ENCODE data around the gene DOCK10. TPM values are rescaled to one million over a fixed set of nuclear protein-coding genes. Genes with fewer than 3 reads are reported as not detected.

The DOCK10 gene
- total RNA-seq, 4 donors from 2014 or later: 16.7 to 37.2 (median 20.8) TPM

GRCh38 chr2:224780823-224781222 is 261.4 kb downstream of the DOCK10 start:
- TF ChIP-seq CTCF (IDR thresholded peaks at IDR 0.05) (no peak), EP300 (IDR thresholded peaks at IDR 0.05) (no peak)
- no peak for DNase-seq (ENCODE audit: low spot score in 2 of 2)
- Histone ChIP-seq H3K27me3 (no peaks in the 10 kb centered on the region), H3K36me3 (peaks cover 0 to 17% (median 0%) of the 10 kb centered on the region in 3 donors), H3K4me1 (no peaks in the 10 kb centered on the region), H3K27ac (no peak overlapping the region), H3K9me3 (no peaks in the 10 kb centered on the region), H3K4me3 (no peak overlapping the region)
- WGBS, 2 donors: 89 to 92% methylated on average over 7 of the region's 7 CpGs

GRCh38 chr2:224780106-224780505 is 262.2 kb downstream of the DOCK10 start:
- TF ChIP-seq EP300 (IDR thresholded peaks at IDR 0.05): no peak
- Histone ChIP-seq H3K4me1 (no peaks in the 10 kb centered on the region), H3K27ac (no peak overlapping the region), H3K9me3 (no peaks in the 10 kb centered on the region), H3K4me3 (no peak overlapping the region), H3K36me3 (peaks cover 0 to 12% (median 0%) of the 10 kb centered on the region in 3 donors), H3K27me3 (no peaks in the 10 kb centered on the region)
- DNase-seq (ENCODE audit: low spot score in 2 of 2): no peak
- 60 to 61% methylated on average over 2 of the region's 2 CpGs for WGBS, 2 donors

- Histone ChIP-seq H3K27ac (no peak overlapping the region), H3K36me3 (peaks cover 0 to 18% (median 0%) of the 10 kb centered on the region in 3 donors), H3K9me3 (no peaks in the 10 kb centered on the region), H3K4me1 (no peaks in the 10 kb centered on the region), H3K27me3 (no peaks in the 10 kb centered on the region), H3K4me3 (no peak overlapping the region)
- DNase-seq (ENCODE audit: low spot score in 2 of 2): peak; percentile 55 to 80
- whole genome bisulfite sequencing, 2 donors: 30 to 35% methylated on average over 3 of the region's 3 CpGs
- TF ChIP-seq POLR2A (IDR thresholded peaks at IDR 0.05) (no peak), CTCF (IDR thresholded peaks at IDR 0.05) (peak; percentile 55 to 81 (median 69))
Measured at GRCh38 chr2:224778474-224778877, 263.8 kb downstream of the DOCK10 start.

GRCh38 chr2:224777559-224777930 is 264.7 kb downstream of the DOCK10 start:
- peaks cover 0 to 22% (median 0%) of the 10 kb centered on the region in 3 donors for H3K36me3 ChIP-seq
- 89 to 94% methylated on average over 3 of the region's 3 CpGs for WGBS, 2 donors
- H3K27me3 ChIP-seq: no peaks in the 10 kb centered on the region
- no peaks in the 10 kb centered on the region for H3K4me1 ChIP-seq
- no peak overlapping the region for H3K4me3 ChIP-seq
- H3K27ac ChIP-seq: no peak overlapping the region
- no peaks in the 10 kb centered on the region for H3K9me3 ChIP-seq
- TF ChIP-seq POLR2A (IDR thresholded peaks at IDR 0.05) (no peak), CTCF (IDR thresholded peaks at IDR 0.05) (no peak), EP300 (IDR thresholded peaks at IDR 0.05) (no peak)
- DNase-seq (ENCODE audit: low spot score in 2 of 2): no peak

- Histone ChIP-seq H3K27ac (no peak overlapping the region), H3K4me3 (no peak overlapping the region)
Measured at GRCh38 chr2:224776795-224777558, 265.3 kb downstream of the DOCK10 start.

More at GRCh38 chr2:224776795-224777558, 265.3 kb downstream of the DOCK10 start:
- TF ChIP-seq EP300 (IDR thresholded peaks at IDR 0.05) (no peak), CTCF (IDR thresholded peaks at IDR 0.05) (no peak), POLR2A (IDR thresholded peaks at IDR 0.05) (no peak)
- DNase-seq (ENCODE audit: low spot score in 2 of 2): no peak
- Histone ChIP-seq H3K27me3 (no peaks in the 10 kb centered on the region), H3K4me1 (no peaks in the 10 kb centered on the region), H3K36me3 (peaks cover 0 to 28% (median 0%) of the 10 kb centered on the region in 3 donors), H3K9me3 (no peaks in the 10 kb centered on the region)
- 85 to 90% methylated on average over 6 of the region's 6 CpGs for WGBS, 2 donors
